HUES6 (cell line): Measurements from ENCODE around the gene HDAC4.

Experiments used
- H3K27ac ChIP-seq: 2 replicates; pipeline ENCODE4 v1.7.0; 2013; ENCODE audit warnings: low read depth, mild to moderate bottlenecking, low read length, inconsistent platforms
- H3K27me3 ChIP-seq: 2 replicates; pipeline ENCODE4 v1.6.1; 2013; ENCODE audit warnings: low read length; ENCODE audit not compliant: control insufficient read depth, insufficient read depth
- H3K36me3 ChIP-seq: 2 replicates; pipeline ENCODE4 v1.6.1; 2013; ENCODE audit warnings: low read length; ENCODE audit not compliant: control insufficient read depth, insufficient read depth
- H3K4me1 ChIP-seq: 2 replicates; pipeline ENCODE4 v1.6.1; 2013; ENCODE audit warnings: low read length; ENCODE audit not compliant: control insufficient read depth, insufficient read depth
- H3K4me3 ChIP-seq: 2 replicates; pipeline ENCODE4 v1.5.1; 2013; ENCODE audit warnings: low read depth, low read length
- H3K9ac ChIP-seq: one replicate; pipeline ENCODE4 v1.6.1; 2013; ENCODE audit warnings: mild to moderate bottlenecking, low read length
- H3K9me3 ChIP-seq: 2 replicates; pipeline ENCODE4 v1.6.1; 2013; ENCODE audit warnings: low read depth, low read length; ENCODE audit not compliant: control insufficient read depth, insufficient read depth

The HDAC4 gene

DNA sequence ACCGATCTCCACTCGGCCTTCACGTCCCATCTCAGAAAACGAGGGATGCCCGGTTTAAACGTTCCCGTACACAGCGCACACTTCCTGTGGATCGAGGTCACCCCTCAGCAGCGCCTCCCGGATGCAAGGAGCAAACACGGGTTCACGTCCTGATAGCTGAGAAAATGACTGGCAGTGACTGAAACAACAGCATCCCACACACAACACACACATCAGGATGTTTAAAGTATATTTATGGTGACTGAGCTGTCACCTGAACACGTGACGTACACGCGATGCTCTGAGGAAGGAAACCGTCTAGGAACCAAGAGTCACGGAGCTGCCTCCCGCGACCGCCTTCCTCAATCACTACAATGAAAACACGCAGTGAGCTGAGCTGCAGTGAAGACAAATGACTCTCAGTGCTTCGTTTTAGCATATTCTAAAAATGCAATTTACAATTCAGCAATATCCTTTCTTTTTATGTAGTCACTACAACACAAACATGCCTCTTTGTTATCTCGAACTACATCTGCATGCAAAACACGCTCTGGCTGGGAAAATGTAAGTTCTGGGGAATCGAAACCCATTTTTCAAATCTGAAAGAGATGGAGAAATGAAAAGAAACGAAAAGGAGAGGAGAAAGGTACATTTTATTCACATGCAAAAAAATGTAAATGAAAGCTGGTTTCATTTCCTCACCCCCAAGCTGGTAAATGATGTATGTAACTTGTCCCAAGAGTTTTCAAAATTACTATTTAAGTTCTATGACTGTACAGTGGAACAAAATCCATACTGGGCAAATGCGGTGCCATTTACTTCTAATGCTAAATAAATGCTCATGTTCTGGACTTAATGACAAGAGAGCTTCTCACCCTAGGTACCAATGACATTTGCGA, 19.8 kb downstream of the HDAC4 start:
- H3K27me3 ChIP-seq = no peaks in the 10 kb centered on the region
- no peaks in the 10 kb centered on the region for H3K9me3 ChIP-seq
- no peak overlapping the region for H3K4me3 ChIP-seq
- peaks cover 8% of the 10 kb centered on the region for H3K36me3 ChIP-seq
- H3K4me1 ChIP-seq = peaks cover 42% of the 10 kb centered on the region
- no peak overlapping the region for H3K27ac ChIP-seq
- H3K9ac ChIP-seq = no peak overlapping the region

DNA sequence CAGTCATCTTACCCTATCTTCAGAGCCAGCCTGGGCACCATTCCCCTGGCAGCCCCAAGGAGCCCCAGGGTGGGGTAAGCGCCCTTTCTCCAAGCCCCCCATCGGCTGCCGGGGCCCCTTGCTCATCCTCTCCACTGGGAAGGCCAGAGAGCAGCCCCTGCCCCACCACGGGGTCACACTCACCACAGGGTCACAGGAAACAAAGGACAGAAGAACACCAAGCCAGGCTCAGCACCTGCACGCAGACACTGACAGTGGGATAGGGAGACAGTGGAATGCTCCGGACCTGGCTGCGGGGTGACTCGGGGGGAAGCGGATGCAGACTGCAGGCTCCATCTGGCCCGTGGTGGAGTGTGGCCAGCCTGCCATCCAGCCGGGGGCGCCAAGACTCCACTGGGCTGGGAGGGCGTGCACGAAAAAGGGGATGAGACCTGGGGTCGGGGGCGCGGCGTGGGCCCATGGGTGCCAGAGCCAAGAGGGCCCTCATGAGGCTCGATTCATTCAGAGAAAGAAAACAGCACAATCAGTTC, 21.1 kb downstream of the HDAC4 start:
- no peak overlapping the region for H3K4me3 ChIP-seq
- no peaks in the 10 kb centered on the region for H3K27me3 ChIP-seq
- H3K4me1 ChIP-seq = peaks cover 42% of the 10 kb centered on the region
- no peak overlapping the region for H3K9ac ChIP-seq
- H3K27ac ChIP-seq = no peak overlapping the region
- peaks cover 12% of the 10 kb centered on the region for H3K36me3 ChIP-seq
- no peaks in the 10 kb centered on the region for H3K9me3 ChIP-seq

DNA sequence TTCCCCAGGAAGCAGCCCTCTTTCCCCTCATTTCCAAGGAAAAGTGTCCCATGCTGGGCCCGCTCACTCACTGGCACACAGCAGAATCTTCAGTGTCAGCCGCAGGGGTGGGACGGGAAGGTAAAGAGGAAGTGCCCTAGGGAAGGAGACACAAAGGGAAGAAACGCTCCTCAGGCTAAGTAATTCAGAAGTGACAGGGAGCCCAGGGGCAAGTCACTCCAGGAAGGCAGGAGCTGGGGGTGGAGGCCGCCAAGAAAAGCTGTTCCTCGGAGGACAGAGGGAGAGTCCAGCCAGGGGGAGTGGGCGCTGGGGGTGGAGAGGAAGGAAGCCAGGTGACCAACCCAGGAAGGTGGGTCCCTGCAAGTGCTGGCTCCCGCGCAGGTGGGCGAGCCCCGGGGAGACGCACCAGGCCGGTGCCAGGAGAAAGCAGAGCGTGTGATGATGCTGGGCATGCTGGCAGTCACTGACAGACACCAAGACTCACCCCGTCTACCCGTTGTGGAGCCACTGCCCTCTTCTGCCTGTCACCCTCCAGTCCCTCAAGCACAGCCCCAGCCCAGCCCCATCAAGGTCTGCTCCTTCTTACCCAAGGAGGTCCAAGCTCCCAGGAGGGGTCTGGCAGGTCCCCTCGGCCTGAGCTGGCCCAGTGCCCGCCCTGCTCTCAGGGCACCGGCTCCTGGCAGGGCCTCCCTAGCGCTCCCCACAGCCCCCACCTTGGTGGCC, 21.7 kb downstream of the HDAC4 start:
- Histone ChIP-seq H3K9ac (no peak overlapping the region), H3K27ac (no peak overlapping the region), H3K4me1 (peaks cover 42% of the 10 kb centered on the region), H3K9me3 (no peaks in the 10 kb centered on the region), H3K27me3 (no peaks in the 10 kb centered on the region), H3K4me3 (no peak overlapping the region), H3K36me3 (peaks cover 12% of the 10 kb centered on the region)

DNA sequence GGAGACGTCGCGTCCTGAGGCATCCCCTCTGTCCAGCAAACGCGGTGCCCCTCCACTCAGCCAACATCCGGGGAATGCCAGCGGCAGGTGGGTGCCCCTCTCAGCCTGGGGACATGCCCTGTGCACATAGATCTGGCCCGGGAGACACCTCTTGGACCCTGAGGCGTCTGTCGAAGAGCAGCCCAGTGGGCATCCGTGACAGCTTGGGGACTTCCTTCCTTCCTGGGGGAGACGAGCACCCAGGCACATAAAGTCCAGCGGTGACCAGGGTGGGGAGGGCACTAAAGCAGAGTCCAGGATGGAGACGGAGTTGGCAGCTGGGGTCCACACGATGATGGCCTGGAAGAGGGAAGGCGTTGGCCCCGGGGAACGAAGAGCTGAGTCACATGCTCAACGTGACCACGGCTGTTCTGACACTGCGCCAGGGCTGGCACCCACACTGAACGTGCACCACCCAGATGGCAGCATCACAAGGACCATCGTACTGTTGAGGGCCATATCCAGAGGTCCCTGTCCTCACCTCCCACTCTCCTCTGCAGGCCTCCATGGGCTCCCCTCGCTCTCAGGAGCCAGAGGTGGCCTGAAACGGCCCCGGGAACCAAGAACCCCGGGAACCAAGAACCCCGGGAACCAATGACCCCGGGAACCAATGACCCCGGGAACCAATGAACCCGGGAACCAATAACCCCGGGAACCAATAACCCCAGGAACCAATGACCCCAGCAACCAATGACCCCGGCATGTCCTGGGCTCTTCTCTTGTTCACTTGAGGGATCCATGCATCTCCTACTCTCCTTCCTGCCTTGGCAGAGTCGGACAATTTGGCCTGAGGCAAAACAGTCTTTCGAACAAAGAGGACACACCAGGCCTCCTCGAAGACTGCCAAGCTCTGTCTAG, 22.6 kb downstream of the HDAC4 start:
- no peak overlapping the region for H3K9ac ChIP-seq
- H3K27me3 ChIP-seq = no peaks in the 10 kb centered on the region
- H3K36me3 ChIP-seq = peaks cover 12% of the 10 kb centered on the region

DNA sequence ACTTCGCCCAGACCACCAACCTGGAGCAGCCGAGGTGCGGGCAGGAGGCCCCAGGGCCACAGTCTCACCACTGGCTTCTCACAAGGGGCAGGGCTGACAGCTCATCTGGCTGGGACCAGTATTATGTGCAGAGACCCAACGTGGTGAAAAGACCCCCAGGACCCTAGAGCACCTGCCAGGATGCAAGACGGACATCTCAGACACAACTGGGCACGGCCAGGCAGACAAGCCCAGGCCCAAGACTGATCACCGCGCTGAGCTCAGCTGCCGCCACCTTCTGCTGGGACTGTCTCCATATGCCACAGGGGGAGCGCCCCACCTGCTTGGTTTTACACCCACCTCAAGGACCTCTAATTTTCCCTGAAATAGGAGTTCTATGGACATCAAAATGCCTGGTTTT, 23.2 kb downstream of the HDAC4 start:
- Histone ChIP-seq H3K27me3 (no peaks in the 10 kb centered on the region), H3K4me3 (no peak overlapping the region), H3K9me3 (no peaks in the 10 kb centered on the region), H3K9ac (no peak overlapping the region), H3K36me3 (peaks cover 15% of the 10 kb centered on the region), H3K27ac (no peak overlapping the region), H3K4me1 (peaks cover 32% of the 10 kb centered on the region)

More for the DNA sequence above, 22.6 kb downstream of the HDAC4 start:
- Histone ChIP-seq H3K4me1 (peaks cover 38% of the 10 kb centered on the region), H3K27ac (no peak overlapping the region), H3K4me3 (no peak overlapping the region), H3K9me3 (no peaks in the 10 kb centered on the region)

DNA sequence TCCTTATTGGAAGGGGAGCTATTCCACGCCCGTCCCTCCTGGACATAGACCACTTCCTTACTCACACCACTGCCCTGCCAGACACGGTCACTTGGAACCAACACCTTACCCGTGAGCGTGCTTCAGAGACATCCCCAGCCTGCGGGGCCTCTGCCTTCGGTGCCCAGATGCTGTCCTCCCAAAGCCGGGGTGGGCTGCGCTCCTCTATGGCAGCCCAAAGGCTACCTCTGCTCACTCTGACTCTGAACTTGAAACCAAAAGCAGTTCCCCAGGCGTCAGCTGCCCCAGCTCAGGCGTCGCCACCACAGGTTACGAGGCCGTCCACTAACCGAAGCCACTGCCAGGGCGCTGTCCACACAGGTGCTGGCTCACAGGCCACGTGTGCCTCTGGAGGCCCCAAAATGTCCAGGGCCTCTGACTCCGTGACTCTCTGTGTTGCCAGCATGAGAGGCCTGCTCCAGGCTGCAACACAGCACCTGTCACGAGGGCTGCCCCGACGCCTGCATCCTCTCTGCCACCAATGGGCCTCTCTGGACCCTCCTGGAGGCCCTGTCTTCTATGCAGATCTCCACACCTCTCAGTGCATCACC, 23.8 kb downstream of the HDAC4 start:
- Histone ChIP-seq H3K4me1 (peaks cover 27% of the 10 kb centered on the region), H3K27ac (no peak overlapping the region)

DNA sequence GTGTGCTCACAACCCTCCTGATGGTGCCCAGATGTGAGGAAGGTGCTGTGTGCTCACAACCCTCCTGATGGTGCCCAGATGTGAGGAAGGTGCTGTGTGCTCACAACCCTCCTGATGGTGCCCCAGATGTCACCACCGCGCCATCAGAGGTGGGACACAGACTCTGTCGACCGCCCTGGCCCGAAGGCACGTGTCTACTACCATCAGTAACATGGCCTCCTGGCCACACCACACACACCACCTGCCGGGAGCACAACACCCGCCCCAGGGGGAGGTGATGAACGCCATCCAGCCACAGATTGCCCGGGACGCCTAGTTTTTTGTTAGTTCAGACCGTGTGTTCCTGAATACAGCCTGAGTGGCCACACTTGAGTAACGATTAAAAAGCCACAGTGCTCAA, 24.5 kb downstream of the HDAC4 start:
- Histone ChIP-seq H3K36me3 (peaks cover 15% of the 10 kb centered on the region), H3K4me1 (peaks cover 20% of the 10 kb centered on the region), H3K9ac (no peak overlapping the region), H3K9me3 (no peaks in the 10 kb centered on the region), H3K27ac (no peak overlapping the region), H3K4me3 (no peak overlapping the region), H3K27me3 (no peaks in the 10 kb centered on the region)

More for the DNA sequence above, 23.8 kb downstream of the HDAC4 start:
- Histone ChIP-seq H3K9me3 (no peaks in the 10 kb centered on the region), H3K9ac (no peak overlapping the region), H3K36me3 (peaks cover 15% of the 10 kb centered on the region), H3K4me3 (no peak overlapping the region), H3K27me3 (no peaks in the 10 kb centered on the region)

DNA sequence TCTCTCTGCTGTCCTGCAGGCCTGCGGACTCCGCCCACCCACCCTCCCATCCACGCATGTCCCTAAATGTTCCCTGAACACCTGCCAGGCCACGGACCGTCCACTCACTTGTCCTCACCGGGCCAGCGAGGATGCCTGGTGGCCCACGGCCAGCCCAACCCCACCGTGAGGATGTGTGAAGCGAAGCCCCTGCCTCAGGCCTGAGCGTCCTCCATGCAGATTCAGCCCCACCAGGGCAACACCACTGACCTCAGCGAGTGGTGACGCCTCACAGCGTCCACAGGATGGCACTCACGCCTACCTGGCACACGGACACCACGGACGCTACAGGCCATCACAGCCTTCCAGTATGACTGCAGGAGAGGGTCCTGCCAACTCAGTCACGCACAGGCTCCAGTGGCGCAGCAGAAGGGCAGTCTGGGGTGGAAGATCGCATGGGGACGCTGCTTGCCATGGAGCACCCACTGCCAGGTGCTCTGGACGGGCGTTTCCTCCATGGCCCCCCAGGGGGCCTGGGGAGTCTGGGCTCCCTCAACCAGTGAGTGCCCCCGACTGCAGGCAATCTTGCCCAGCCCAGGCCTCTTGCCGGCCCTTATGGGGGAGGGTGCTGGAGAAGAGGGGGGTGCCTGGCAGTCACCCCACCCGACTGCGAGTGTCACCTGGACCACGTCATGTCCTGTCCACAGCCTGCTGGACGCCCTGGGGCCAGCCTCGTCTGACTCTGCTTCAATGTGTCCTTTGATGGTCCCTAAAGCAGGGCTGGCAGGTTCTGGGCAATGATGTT, 25.4 kb downstream of the HDAC4 start:
- Histone ChIP-seq H3K9me3 (no peaks in the 10 kb centered on the region), H3K4me1 (peaks cover 12% of the 10 kb centered on the region), H3K27ac (no peak overlapping the region), H3K36me3 (peaks cover 15% of the 10 kb centered on the region), H3K27me3 (no peaks in the 10 kb centered on the region), H3K4me3 (no peak overlapping the region), H3K9ac (no peak overlapping the region)

DNA sequence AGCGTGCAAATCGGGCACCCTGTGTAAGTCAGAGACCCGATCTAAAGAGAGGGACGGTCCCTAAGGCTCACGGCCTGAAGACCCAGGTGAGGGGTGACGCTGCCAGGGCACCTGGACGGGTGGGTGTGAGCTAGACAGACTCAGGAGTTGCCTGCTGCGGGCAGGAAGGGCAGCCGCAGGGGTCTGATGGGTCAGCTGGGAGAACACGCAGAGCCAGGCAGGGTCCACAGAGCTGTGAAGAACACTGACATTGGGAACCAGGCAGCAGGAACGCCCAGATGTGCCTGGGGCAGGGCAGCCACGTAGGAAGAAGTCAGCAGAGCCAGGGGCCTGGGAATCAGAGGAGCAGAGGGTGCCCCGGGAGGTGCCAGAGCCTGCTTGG, 25.9 kb downstream of the HDAC4 start:
- peaks cover 15% of the 10 kb centered on the region for H3K36me3 ChIP-seq
- H3K9ac ChIP-seq = no peak overlapping the region
- H3K27ac ChIP-seq = no peak overlapping the region
- no peaks in the 10 kb centered on the region for H3K27me3 ChIP-seq
- no peaks in the 10 kb centered on the region for H3K9me3 ChIP-seq
- no peak overlapping the region for H3K4me3 ChIP-seq
- peaks cover 9% of the 10 kb centered on the region for H3K4me1 ChIP-seq

DNA sequence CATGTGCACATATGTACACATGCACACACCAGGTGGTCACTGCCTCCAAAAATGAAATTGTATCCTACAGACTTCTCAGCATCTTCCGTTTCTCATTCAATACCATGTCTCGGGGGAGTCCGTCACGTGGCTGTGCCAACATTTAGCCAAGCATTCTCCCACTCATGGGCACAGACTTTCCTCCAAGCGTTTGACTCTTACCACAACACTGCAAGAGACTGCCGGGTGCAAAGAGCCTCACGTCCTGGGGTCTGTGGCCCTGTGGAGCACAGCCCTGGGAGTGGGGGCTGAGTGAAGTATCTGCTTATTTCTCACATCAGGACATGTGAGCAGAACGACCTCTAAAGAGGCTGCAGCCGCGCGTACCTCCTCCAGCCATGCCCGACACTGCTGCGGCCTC, 28.0 kb downstream of the HDAC4 start:
- Histone ChIP-seq H3K27me3 (no peaks in the 10 kb centered on the region), H3K9ac (no peak overlapping the region), H3K27ac (no peak overlapping the region), H3K4me3 (no peak overlapping the region), H3K36me3 (peaks cover 9% of the 10 kb centered on the region), H3K9me3 (no peaks in the 10 kb centered on the region), H3K4me1 (no peaks in the 10 kb centered on the region)
